H1 (cell line): ENCODE measurements around the gene ERICH3. TPM values are rescaled to one million over a fixed set of nuclear protein-coding genes. Genes with fewer than 3 reads are reported as not detected.

ENCODE experiments used
- CTCF ChIA-PET: fragments of 300-600 bp; sonication (Branson Sonifier 250); formaldehyde crosslinking; loops from one replicate; lab custom pipeline; 2021; ENCODE audit not compliant: partially characterized antibody; lab: Charles Lee
- POLR2A ChIA-PET: fragments of 300-600 bp; sonication (Branson Sonifier 250); formaldehyde crosslinking; loops from one replicate; lab custom pipeline; 2021; ENCODE audit warnings: inconsistent platforms; ENCODE audit not compliant: partially characterized antibody; lab: Charles Lee
- DNase-seq, 2 experiments: peaks; one replicate each; pipeline versions ENCODE4 v3.0.0 to v3.0.0-alpha.2; 2010 to 2022; ENCODE audit warnings: low spot score in 2 of 2, low read depth in 1 of 2, mixed read lengths in 1 of 2
- FAIRE-seq: peaks from 2 replicates; lab custom pipeline; 2011; peaks lifted over from hg19 to GRCh38; lab: Jason Lieb, UNC
- H2AFZ ChIP-seq: 2 replicates; pipeline ENCODE4 v1.8.1; 2012; ENCODE audit warnings: low read length, inconsistent platforms
- H2AK5ac ChIP-seq: 2 replicates; pipeline ENCODE4 v1.6.1; 2013; ENCODE audit warnings: low read depth, low read length
- H2BK120ac ChIP-seq: replicated peaks from 2 replicates; pipeline ENCODE3; 2013; ENCODE audit warnings: low read depth, low read length, inconsistent platforms
- H2BK12ac ChIP-seq: 2 replicates; pipeline ENCODE4 v1.6.1; 2013; ENCODE audit warnings: low read depth, low read length
- H2BK15ac ChIP-seq: 2 replicates; pipeline ENCODE4 v1.6.1; 2013; ENCODE audit warnings: low read length
- H2BK20ac ChIP-seq: 2 replicates; pipeline ENCODE4 v1.6.1; 2013; ENCODE audit warnings: low read length
- H2BK5ac ChIP-seq: 2 replicates; pipeline ENCODE4 v1.6.1; 2013; ENCODE audit warnings: low read depth, low read length
- H3K14ac ChIP-seq: 2 replicates; pipeline ENCODE4 v1.6.1; 2013; ENCODE audit warnings: inconsistent platforms; ENCODE audit not compliant: insufficient read length
- H3K18ac ChIP-seq: 2 replicates; pipeline ENCODE4 v1.6.1; 2013; ENCODE audit warnings: low read length; ENCODE audit errors: extremely low read depth
- H3K23ac ChIP-seq: 2 replicates; pipeline ENCODE4 v1.6.1; 2013; ENCODE audit warnings: inconsistent platforms; ENCODE audit not compliant: insufficient read length
- H3K23me2 ChIP-seq: 2 replicates; pipeline ENCODE4 v1.6.1; 2013; ENCODE audit warnings: low read depth, low read length
- H3K27ac ChIP-seq: 2 replicates; pipeline ENCODE4 v1.6.1; 2011; ENCODE audit warnings: low read depth, low read length, inconsistent platforms
- H3K27me3 ChIP-seq, 4 experiments: replicated peaks in 1 of 4; 1 replicate in 1 of 4; 2 replicates in 3 of 4; pipeline versions ENCODE4 v1.6.1 to v1.8.1; 2011 to 2013; ENCODE audit warnings: low read length in 3 of 4, mild to moderate bottlenecking in 3 of 4, inconsistent platforms in 2 of 4, mixed read lengths in 2 of 4, moderate library complexity in 1 of 4; ENCODE audit not compliant: control insufficient read depth in 3 of 4, insufficient read depth in 3 of 4; ENCODE audit errors: extremely low read depth in 1 of 4
- H3K36me3 ChIP-seq, 4 experiments: 2 replicates each; pipeline versions ENCODE4 v1.6.1 to v1.8.1; 2011 to 2013; ENCODE audit warnings: mild to moderate bottlenecking in 4 of 4, low read length in 3 of 4, moderate library complexity in 2 of 4, control low read depth in 1 of 4, inconsistent platforms in 1 of 4; ENCODE audit not compliant: insufficient read depth in 4 of 4, control insufficient read depth in 2 of 4
- H3K4ac ChIP-seq: replicated peaks from 2 replicates; pipeline ENCODE3; 2013; ENCODE audit warnings: low read length, low read depth, mixed read lengths, inconsistent platforms; ENCODE audit not compliant: insufficient read length
- H3K4me1 ChIP-seq, 4 experiments: replicated peaks in 1 of 4; 1 replicate in 1 of 4; 2 replicates in 3 of 4; pipeline versions ENCODE4 v1.6.1 to v1.8.1; 2011 to 2013; ENCODE audit warnings: low read length in 3 of 4, inconsistent platforms in 2 of 4, mixed read lengths in 1 of 4; ENCODE audit not compliant: insufficient read depth in 4 of 4, control insufficient read depth in 3 of 4
- H3K4me2 ChIP-seq, 2 experiments: 2 replicates each; pipeline versions ENCODE4 v1.6.1 to v1.8.1; 2011 to 2013; ENCODE audit warnings: low read depth in 2 of 2, low read length in 2 of 2, control low read depth in 1 of 2, inconsistent platforms in 1 of 2, mild to moderate bottlenecking in 1 of 2; ENCODE audit not compliant: insufficient read depth in 1 of 2
- H3K4me3 ChIP-seq, 4 experiments: fragments of 200-600, 300-600 bp in 1 of 4; sonication (generic), shearing (Covaris generic), sonication (Bioruptor Twin) in 1 of 4; 2 replicates each; pipeline versions ENCODE4 v1.5.1 to v1.8.1; 2011 to 2016; ENCODE audit warnings: low read length in 4 of 4, low read depth in 3 of 4, control low read depth in 2 of 4, inconsistent platforms in 2 of 4, mild to moderate bottlenecking in 2 of 4, mixed read lengths in 1 of 4, moderate library complexity in 1 of 4; ENCODE audit not compliant: insufficient read depth in 2 of 4; ENCODE audit errors: extremely low read depth in 1 of 4
- H3K56ac ChIP-seq: replicated peaks from 2 replicates; pipeline ENCODE3; 2013; ENCODE audit warnings: low read depth, mild to moderate bottlenecking, mixed read lengths, low read length, inconsistent platforms; ENCODE audit not compliant: insufficient read length
- H3K79me1 ChIP-seq: 2 replicates; pipeline ENCODE4 v1.6.1; 2013; ENCODE audit warnings: low read depth, low read length, control low read depth
- H3K79me2 ChIP-seq, 2 experiments: 2 replicates each; pipeline versions ENCODE4 v1.6.1 to v1.8.1; 2012 to 2013; ENCODE audit warnings: low read length in 2 of 2, mild to moderate bottlenecking in 2 of 2, inconsistent platforms in 1 of 2; ENCODE audit not compliant: insufficient read depth in 2 of 2, control insufficient read depth in 1 of 2
- H3K9ac ChIP-seq, 4 experiments: replicated peaks in 1 of 4; 1 replicate in 1 of 4; 2 replicates in 3 of 4; pipeline versions ENCODE4 v1.6.1 to v1.8.1; 2011 to 2013; ENCODE audit warnings: low read depth in 3 of 4, low read length in 3 of 4, control low read depth in 2 of 4, mild to moderate bottlenecking in 2 of 4, moderate library complexity in 2 of 4, inconsistent platforms in 1 of 4; ENCODE audit errors: extremely low read depth in 1 of 4
- H3K9me3 ChIP-seq, 2 experiments: 2 replicates each; pipeline versions ENCODE4 v1.6.1 to v1.8.1; 2012 to 2013; ENCODE audit warnings: mild to moderate bottlenecking in 2 of 2, moderate library complexity in 2 of 2, control low read depth in 1 of 2, inconsistent platforms in 1 of 2, low read depth in 1 of 2, low read length in 1 of 2, mixed read lengths in 1 of 2; ENCODE audit not compliant: insufficient read depth in 2 of 2
- H4K20me1 ChIP-seq, 2 experiments: replicated peaks in 1 of 2; 2 replicates each; pipeline versions ENCODE3 to v1.8.1; 2011 to 2013; ENCODE audit warnings: inconsistent platforms in 2 of 2, low read length in 2 of 2, mild to moderate bottlenecking in 1 of 2; ENCODE audit not compliant: insufficient read depth in 2 of 2, control insufficient read depth in 1 of 2
- H4K5ac ChIP-seq: 2 replicates; pipeline ENCODE4 v1.6.1; 2013; ENCODE audit warnings: low read length, low read depth, mixed read lengths, inconsistent platforms; ENCODE audit not compliant: insufficient read length
- H4K8ac ChIP-seq: 2 replicates; pipeline ENCODE4 v1.8.0; 2013; ENCODE audit warnings: mild to moderate bottlenecking, moderate library complexity, low read length, inconsistent platforms; ENCODE audit not compliant: insufficient read depth; ENCODE audit errors: extremely low read depth
- H4K91ac ChIP-seq: replicated peaks from 2 replicates; pipeline ENCODE3; 2013; ENCODE audit warnings: low read length, mixed read lengths, inconsistent platforms; ENCODE audit not compliant: insufficient read length
- NANOG ChIP-seq: IDR thresholded peaks from 2 replicates; pipeline ENCODE4 v1.6.1; 2011; ENCODE audit warnings: low read length, low read depth, mild to moderate bottlenecking, inconsistent platforms; ENCODE audit not compliant: insufficient read depth, poor library complexity, severe bottlenecking
- TAF1 ChIP-seq: IDR thresholded peaks from 2 replicates; pipeline ENCODE4 v1.6.1; 2011; ENCODE audit warnings: mild to moderate bottlenecking, low read depth, low read length
- WGBS, 2 experiments: shearing (Covaris generic) in 1 of 2; methylation state at CpG; one replicate each; pipeline versions ENCODE4 v1.1.6 to v1.1.7; 2013 to 2015; ENCODE audit warnings: low lambda C conversion rate in 2 of 2, mixed read lengths in 2 of 2, inconsistent platforms in 1 of 2, low coverage in 1 of 2, missing lambda C conversion rate in 1 of 2; ENCODE audit not compliant: insufficient replicate concordance in 2 of 2, insufficient coverage in 1 of 2, insufficient read length in 1 of 2; ENCODE audit errors: extremely low coverage in 1 of 2, missing lambda C conversion rate in 1 of 2; 5-methylcytosine and 5-hydroxymethylcytosine counted together
- polyA plus RNA-seq, 7 experiments: library from polyadenylated mRNA; depleted of rRNA in 3 of 7; stranded (reverse) in 5 of 7; unstranded in 2 of 7; fragments of >200 nt in 5 of 7; fragments of 200-250 nt in 2 of 7; gene quantifications; 1 replicate in 5 of 7; 2 replicates in 1 of 7; 4 replicates in 1 of 7; pipeline versions ENCODE4 v1.2.1 to v1.2.3, GENCODE V29; 2011 to 2013; ENCODE audit warnings: missing spikeins in 2 of 7, mixed read lengths in 2 of 7
- total RNA-seq: library from RNA; stranded (reverse); fragmentation: NEBNext Ultra II Directional; extraction: Animal tissue kit (Norgen Biotek cat#: 25700); gene quantifications from 2 replicates; pipeline ENCODE4 v1.2.1, GENCODE V29; 2021
- TF ChIP-seq, protein P1 (sequence below): IDR thresholded peaks from 2 replicates; pipeline ENCODE4 v1.6.1; 2011; ENCODE audit warnings: low read depth, mild to moderate bottlenecking, low read length; ENCODE audit not compliant: insufficient read depth

ERICH3 gene
- total and polyA plus RNA-seq, 2 of the 8 experiments (the other 6 are each of a cell fraction or from before 2014, with no cell fraction given): 0.02 TPM; not detected in 1

- CTCF ChIA-PET: interaction anchor here (0.9 to 1.5 kb wide), 3 partner anchors 8 to 36 kb away, joined by 3 read pairs; no protein-coding TSS in a partner anchor
- Histone ChIP-seq H3K4ac (no peak overlapping the region), H3K9ac (no peak overlapping the region), H4K91ac (no peak overlapping the region), H3K4me1 (no peaks in the 10 kb centered on the region), H3K23me2 (no peaks in the 10 kb centered on the region), H3K23ac (no peak overlapping the region), H3K4me2 (no peak overlapping the region), H3K4me3 (no peak overlapping the region), H2AFZ (no peak overlapping the region), H2BK15ac (no peak overlapping the region), H3K18ac (no peak overlapping the region), H2BK5ac (no peak overlapping the region), H3K27ac (no peak overlapping the region), H2BK20ac (no peak overlapping the region), H4K5ac (no peak overlapping the region), H2BK12ac (no peak overlapping the region), H3K14ac (no peak overlapping the region), H3K79me1 (no peaks in the 10 kb centered on the region), H4K20me1 (no peaks in the 10 kb centered on the region), H4K8ac (no peak overlapping the region), H3K27me3 (no peaks in the 10 kb centered on the region), H2BK120ac (no peak overlapping the region), H3K9me3 (no peaks in the 10 kb centered on the region), H3K79me2 (no peaks in the 10 kb centered on the region), H3K56ac (no peak overlapping the region), H3K36me3 (no peaks in the 10 kb centered on the region), H2AK5ac (no peak overlapping the region)
- DNase-seq: no peak
- POLR2A ChIA-PET: no interaction called here
- WGBS, 2 experiments: 93% methylated on average over 2 of the region's 2 CpGs; no CpG with 5 or more reads in 1 of the 2 experiments
- TF ChIP-seq TAF1 (no peak), NANOG (no peak)
- TF ChIP-seq, protein P1, sequence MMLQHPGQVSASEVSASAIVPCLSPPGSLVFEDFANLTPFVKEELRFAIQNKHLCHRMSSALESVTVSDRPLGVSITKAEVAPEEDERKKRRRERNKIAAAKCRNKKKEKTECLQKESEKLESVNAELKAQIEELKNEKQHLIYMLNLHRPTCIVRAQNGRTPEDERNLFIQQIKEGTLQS: no peak
- FAIRE-seq: no peak
Observed at GRCh38 chr1:74697832-74698231, 24.2 kb upstream of the ERICH3 start.
